Measurements from ENCODE around the gene REN.

REN gene

DNA sequence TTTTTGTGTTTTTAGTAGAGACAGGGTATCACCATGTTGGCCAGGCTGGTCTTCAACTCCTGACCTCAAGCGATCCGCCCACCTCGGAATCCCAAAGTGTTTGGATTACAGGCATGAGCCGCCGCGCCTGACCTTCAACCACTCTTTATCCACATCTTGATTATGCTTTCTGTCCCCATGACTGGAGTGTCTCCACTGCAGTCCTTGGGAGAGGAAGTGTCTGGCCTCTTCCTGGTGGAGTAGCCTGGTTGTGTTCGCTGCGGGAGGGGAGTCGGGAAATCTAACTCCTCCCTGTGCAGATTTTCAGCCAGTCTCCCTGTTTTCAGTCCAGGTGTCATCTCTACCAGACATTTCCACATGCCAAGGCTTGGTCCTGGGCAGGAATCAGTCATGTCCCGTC lies 20.5 kb upstream of the REN start:
- Histone ChIP-seq H3K4me3 (ENCODE audit: low read depth, low read length, poor library complexity, severe bottlenecking) (no peak overlapping the region), H3K27me3 (ENCODE audit: insufficient read depth, low read length) (no peaks in the 10 kb centered on the region), H3K4me2 (ENCODE audit: low read length) (no peak overlapping the region), H3K4me1 (ENCODE audit: insufficient read depth, low read length, severe bottlenecking) (no peaks in the 10 kb centered on the region), H3F3A (ENCODE audit: insufficient read depth, low read length) (no peaks in the 10 kb centered on the region), H3K79me2 (ENCODE audit: insufficient read depth, low read length) (no peaks in the 10 kb centered on the region), H3K27ac (ENCODE audit: low read depth, low read length, poor library complexity, severe bottlenecking) (no peak overlapping the region), H4K20me1 (ENCODE audit: insufficient read depth, low read length) (no peaks in the 10 kb centered on the region), H3K36me3 (ENCODE audit: insufficient read depth, low read length) (no peaks in the 10 kb centered on the region), H3K9me3 (ENCODE audit: low read length) (no peaks in the 10 kb centered on the region), H3K9ac (ENCODE audit: low read length) (no peak overlapping the region), H2AFZ (ENCODE audit: low read length) (no peak overlapping the region), H3K9me2 (ENCODE audit: low read depth, low read length) (no peaks in the 10 kb centered on the region)
- TF ChIP-seq EZH2 (IDR thresholded peaks at IDR 0.05; ENCODE audit: borderline replicate concordance, low read length): no peak
- TF ChIP-seq, protein P1, sequence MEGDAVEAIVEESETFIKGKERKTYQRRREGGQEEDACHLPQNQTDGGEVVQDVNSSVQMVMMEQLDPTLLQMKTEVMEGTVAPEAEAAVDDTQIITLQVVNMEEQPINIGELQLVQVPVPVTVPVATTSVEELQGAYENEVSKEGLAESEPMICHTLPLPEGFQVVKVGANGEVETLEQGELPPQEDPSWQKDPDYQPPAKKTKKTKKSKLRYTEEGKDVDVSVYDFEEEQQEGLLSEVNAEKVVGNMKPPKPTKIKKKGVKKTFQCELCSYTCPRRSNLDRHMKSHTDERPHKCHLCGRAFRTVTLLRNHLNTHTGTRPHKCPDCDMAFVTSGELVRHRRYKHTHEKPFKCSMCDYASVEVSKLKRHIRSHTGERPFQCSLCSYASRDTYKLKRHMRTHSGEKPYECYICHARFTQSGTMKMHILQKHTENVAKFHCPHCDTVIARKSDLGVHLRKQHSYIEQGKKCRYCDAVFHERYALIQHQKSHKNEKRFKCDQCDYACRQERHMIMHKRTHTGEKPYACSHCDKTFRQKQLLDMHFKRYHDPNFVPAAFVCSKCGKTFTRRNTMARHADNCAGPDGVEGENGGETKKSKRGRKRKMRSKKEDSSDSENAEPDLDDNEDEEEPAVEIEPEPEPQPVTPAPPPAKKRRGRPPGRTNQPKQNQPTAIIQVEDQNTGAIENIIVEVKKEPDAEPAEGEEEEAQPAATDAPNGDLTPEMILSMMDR (IDR thresholded peaks at IDR 0.05; ENCODE audit: low read length): no peak

DNA sequence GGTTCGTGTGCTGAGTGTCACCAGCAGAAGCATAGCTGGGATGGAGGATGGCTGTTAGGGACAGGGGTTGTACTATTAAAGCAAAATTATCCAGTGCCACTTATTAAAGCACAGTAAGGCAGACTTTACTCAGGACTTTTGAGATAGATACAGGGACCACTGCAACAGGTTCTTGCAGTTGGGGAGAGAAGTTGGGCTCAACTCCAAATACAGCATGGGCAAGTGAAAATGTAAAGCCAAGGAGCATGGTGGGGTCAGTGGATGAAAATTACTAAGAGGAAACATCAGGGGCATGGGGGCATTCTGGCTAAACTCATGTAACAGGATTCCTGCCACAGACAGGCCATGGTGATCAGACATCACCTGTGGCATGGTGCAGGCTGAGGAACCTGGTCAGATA lies 15.0 kb upstream of the REN start:
- Histone ChIP-seq H3K4me1 (ENCODE audit: insufficient read depth, low read length, severe bottlenecking) (no peaks in the 10 kb centered on the region), H3K27me3 (ENCODE audit: insufficient read depth, low read length) (no peaks in the 10 kb centered on the region), H3K4me3 (ENCODE audit: low read depth, low read length, poor library complexity, severe bottlenecking) (no peak overlapping the region), H2AFZ (ENCODE audit: low read length) (no peak overlapping the region), H4K20me1 (ENCODE audit: insufficient read depth, low read length) (no peaks in the 10 kb centered on the region), H3K9me2 (ENCODE audit: low read depth, low read length) (no peaks in the 10 kb centered on the region), H3K79me2 (ENCODE audit: insufficient read depth, low read length) (no peaks in the 10 kb centered on the region), H3F3A (ENCODE audit: insufficient read depth, low read length) (no peaks in the 10 kb centered on the region), H3K4me2 (ENCODE audit: low read length) (no peak overlapping the region), H3K9ac (ENCODE audit: low read length) (no peak overlapping the region), H3K27ac (ENCODE audit: low read depth, low read length, poor library complexity, severe bottlenecking) (no peak overlapping the region), H3K36me3 (ENCODE audit: insufficient read depth, low read length) (no peaks in the 10 kb centered on the region), H3K9me3 (ENCODE audit: low read length) (no peaks in the 10 kb centered on the region)
- TF ChIP-seq, protein P1 (IDR thresholded peaks at IDR 0.05; ENCODE audit: low read length): no peak
- TF ChIP-seq EZH2 (IDR thresholded peaks at IDR 0.05; ENCODE audit: borderline replicate concordance, low read length): no peak

DNA sequence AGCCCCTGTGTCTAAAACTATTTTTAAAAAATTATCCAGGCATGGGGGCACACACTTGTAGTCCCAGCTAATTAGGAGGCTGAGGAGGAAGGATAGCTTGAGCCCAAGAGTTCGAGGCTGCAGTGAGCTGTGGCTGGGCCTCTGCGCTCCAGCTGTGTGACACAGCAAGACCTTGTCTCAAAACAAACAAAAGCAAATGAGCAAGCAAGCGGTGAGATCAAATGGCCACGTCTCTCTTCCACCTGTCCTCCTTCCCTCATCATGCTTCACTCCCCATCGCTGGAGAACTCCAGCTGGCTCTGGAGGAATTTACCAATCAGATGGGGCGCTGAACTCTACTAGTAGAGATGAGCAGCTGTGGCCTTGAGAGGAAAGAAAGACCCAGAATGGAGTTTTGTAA lies 14.0 kb upstream of the REN start:
- Histone ChIP-seq H3K4me2 (ENCODE audit: low read length) (no peak overlapping the region), H4K20me1 (ENCODE audit: insufficient read depth, low read length) (no peaks in the 10 kb centered on the region), H3K79me2 (ENCODE audit: insufficient read depth, low read length) (no peaks in the 10 kb centered on the region)

More for the DNA sequence above, 14.0 kb upstream of the REN start:
- no peak overlapping the region for H3K9ac ChIP-seq (ENCODE audit: low read length)
- no peaks in the 10 kb centered on the region for H3K9me2 ChIP-seq (ENCODE audit: low read depth, low read length)
- H3K4me1 ChIP-seq (ENCODE audit: insufficient read depth, low read length, severe bottlenecking): no peaks in the 10 kb centered on the region
- no peak for TF ChIP-seq EZH2 (IDR thresholded peaks at IDR 0.05; ENCODE audit: borderline replicate concordance, low read length)
- TF ChIP-seq, protein P1 (IDR thresholded peaks at IDR 0.05; ENCODE audit: low read length): no peak
- no peak overlapping the region for H3K4me3 ChIP-seq (ENCODE audit: low read depth, low read length, poor library complexity, severe bottlenecking)
- no peaks in the 10 kb centered on the region for H3F3A ChIP-seq (ENCODE audit: insufficient read depth, low read length)
- no peak overlapping the region for H2AFZ ChIP-seq (ENCODE audit: low read length)
- H3K27ac ChIP-seq (ENCODE audit: low read depth, low read length, poor library complexity, severe bottlenecking): no peak overlapping the region
- no peaks in the 10 kb centered on the region for H3K36me3 ChIP-seq (ENCODE audit: insufficient read depth, low read length)
- no peaks in the 10 kb centered on the region for H3K27me3 ChIP-seq (ENCODE audit: insufficient read depth, low read length)
- no peaks in the 10 kb centered on the region for H3K9me3 ChIP-seq (ENCODE audit: low read length)
